ENCODE results near the gene OR7G2.
"Not testable (repeated sequence)": the region's sequence is repeated elsewhere in the genome, so short reads cannot be mapped to it uniquely, and the experiment has no call there.

OR7G2 gene

GRCh38 chr19:9073806-9074205 lies 33.5 kb downstream of the OR7G2 start:
- DNase-seq (ENCODE audit: low read depth), result no peak

- not testable (repeated sequence) for DNase-seq (ENCODE audit: low read depth)
Measured at GRCh38 chr19:9071720-9072119, 35.6 kb downstream of the OR7G2 start.

GRCh38 chr19:9070066-9070465 lies 37.2 kb downstream of the OR7G2 start:
- DNase-seq (ENCODE audit: low read depth), result no peak

GRCh38 chr19:9065457-9066014 lies 41.7 kb downstream of the OR7G2 start:
- no peak for DNase-seq (ENCODE audit: low read depth)

GRCh38 chr19:9061879-9062278 lies 45.4 kb downstream of the OR7G2 start:
- no peak for DNase-seq (ENCODE audit: low read depth)

- no peak for DNase-seq (ENCODE audit: low read depth)
Measured at GRCh38 chr19:9060564-9061340, 46.5 kb downstream of the OR7G2 start.

- no peak for DNase-seq (ENCODE audit: low read depth)
Measured at GRCh38 chr19:9058905-9059667, 48.2 kb downstream of the OR7G2 start.

GRCh38 chr19:9057505-9058258 lies 49.6 kb downstream of the OR7G2 start:
- no peak for DNase-seq (ENCODE audit: low read depth)

- not testable (repeated sequence) for DNase-seq (ENCODE audit: low read depth)
Measured at GRCh38 chr19:9056131-9056530, 51.1 kb downstream of the OR7G2 start.

- DNase-seq (ENCODE audit: low read depth), result no peak
Measured at GRCh38 chr19:9054765-9055164, 52.5 kb downstream of the OR7G2 start.

GRCh38 chr19:9054207-9054606 lies 53.1 kb downstream of the OR7G2 start:
- DNase-seq (ENCODE audit: low read depth), result no peak

- not testable (repeated sequence) for DNase-seq (ENCODE audit: low read depth)
Measured at GRCh38 chr19:9053674-9054073, 53.6 kb downstream of the OR7G2 start.

GRCh38 chr19:9052894-9053293 lies 54.4 kb downstream of the OR7G2 start:
- DNase-seq (ENCODE audit: low read depth), result no peak

Measured in GM04504 (cell line).